Thoracic aorta (tissue), 2 donors: ENCODE measurements around the gene GMPPA. TPM values are rescaled to one million over a fixed set of nuclear protein-coding genes. Genes with fewer than 3 reads are reported as not detected.
A peak's percentile ranks its signal among the peaks of the same experiment; 100 is the strongest.

Experiments used
- ATAC-seq: fragments of 150-250 bp; one replicate; pipeline ENCODE4 v1.8.0; 2017; ENCODE audit warnings: low read depth; ENCODE audit not compliant: insufficient number of reproducible peaks, low FRiP score
- DNase-seq: peaks from one replicate; pipeline ENCODE4 v3.0.0-alpha.2; 2020; ENCODE audit warnings: low spot score
- H3K27ac ChIP-seq, 2 donors: fragments of 200-600 bp; sonication (generic); 1 replicate in 1 of 2; 2 replicates in 1 of 2; pipeline ENCODE4 v1.5.1; 2016; ENCODE audit warnings: mild to moderate bottlenecking in 2 of 2, moderate library complexity in 2 of 2
- H3K27me3 ChIP-seq: fragments of 200-600 bp; sonication (generic); replicated peaks from 2 replicates; pipeline ENCODE4 v1.6.0; 2016; ENCODE audit warnings: mild to moderate bottlenecking; ENCODE audit not compliant: insufficient read depth
- H3K36me3 ChIP-seq: fragments of 200-600 bp; sonication (generic); one replicate; pipeline ENCODE4 v1.5.1; 2016
- H3K4me1 ChIP-seq, 2 donors: fragments of 200-600 bp; sonication (generic); 1 replicate in 1 of 2; 2 replicates in 1 of 2; pipeline versions ENCODE4 v1.5.1 to v1.6.0; 2016; ENCODE audit warnings: low read depth in 2 of 2, mild to moderate bottlenecking in 1 of 2; ENCODE audit not compliant: control insufficient read depth in 1 of 2
- H3K4me3 ChIP-seq: fragments of 200-600 bp; sonication (generic); 2 replicates; pipeline ENCODE4 v1.5.1; 2016; ENCODE audit warnings: mild to moderate bottlenecking
- H3K9me3 ChIP-seq: fragments of 200-600 bp; sonication (generic); 2 replicates; pipeline ENCODE4 v1.5.1; 2016
- CTCF ChIP-seq: fragments of 200-600 bp; sonication (generic); IDR thresholded peaks from one replicate; pipeline ENCODE4 v1.5.1; 2019; ENCODE audit warnings: antibody characterized with exemption
- total RNA-seq, 2 donors: library from RNA; depleted of rRNA; stranded (reverse); fragments of >200 nt; gene quantifications; one replicate each; pipeline versions ENCODE4 v1.1.0 to v1.2.3, GENCODE V29; 2016

GMPPA gene
- total RNA-seq, 2 donors from 2014 or later, result 30.5 to 56.5 TPM

- Histone ChIP-seq H3K27ac (peak overlapping the region; percentile 99), H3K4me3 (peak overlapping the region; percentile 33)
Observed at GRCh38 chr2:219453671-219454590, 44.8 kb upstream of the GMPPA start.

GRCh38 chr2:219455581-219455980, 43.1 kb upstream of the GMPPA start:
- Histone ChIP-seq H3K4me1 (peaks cover 47 to 93% of the 10 kb centered on the region in 2 donors), H3K36me3 (peaks cover 33% of the 10 kb centered on the region), H3K4me3 (no peak overlapping the region), H3K27me3 (no peaks in the 10 kb centered on the region), H3K27ac (peak overlapping the region; percentile 99), H3K9me3 (no peaks in the 10 kb centered on the region)
- DNase-seq (no peak), ATAC-seq (no peak)
- TF ChIP-seq CTCF, result no peak

More at GRCh38 chr2:219453671-219454590, 44.8 kb upstream of the GMPPA start:
- Histone ChIP-seq H3K9me3 (no peaks in the 10 kb centered on the region), H3K4me1 (peaks cover 46 to 95% of the 10 kb centered on the region in 2 donors), H3K36me3 (peaks cover 45% of the 10 kb centered on the region), H3K27me3 (no peaks in the 10 kb centered on the region)
- ATAC-seq, result peak; percentile 38
- no peak for TF ChIP-seq CTCF
- peak; percentile 99 for DNase-seq

- peaks cover 35 to 92% of the 10 kb centered on the region in 2 donors for H3K4me1 ChIP-seq
- no peak overlapping the region for H3K4me3 ChIP-seq
- peak overlapping the region; percentile 99 to 100 for H3K27ac ChIP-seq
- TF ChIP-seq CTCF, result no peak
- DNase-seq (no peak), ATAC-seq (no peak)
- no peaks in the 10 kb centered on the region for H3K9me3 ChIP-seq
- peaks cover 43% of the 10 kb centered on the region for H3K36me3 ChIP-seq
- no peaks in the 10 kb centered on the region for H3K27me3 ChIP-seq
Observed at GRCh38 chr2:219457784-219458369, 40.8 kb upstream of the GMPPA start.

GRCh38 chr2:219458996-219459395, 39.7 kb upstream of the GMPPA start:
- ATAC-seq (no peak), DNase-seq (no peak)
- Histone ChIP-seq H3K4me3 (no peak overlapping the region), H3K4me1 (peaks cover 32 to 94% of the 10 kb centered on the region in 2 donors), H3K9me3 (no peaks in the 10 kb centered on the region), H3K27me3 (no peaks in the 10 kb centered on the region), H3K36me3 (peaks cover 51% of the 10 kb centered on the region), H3K27ac (peak overlapping the region; percentile 99 to 100)
- no peak for TF ChIP-seq CTCF
